ENCODE measurements around the gene AGBL1.

AGBL1 gene

GRCh38 chr15:87045746-87046145 lies 966.1 kb downstream of the AGBL1 start:
- no peak overlapping the region for H3K27ac Mint-ChIP-seq
- H3K9me3 Mint-ChIP-seq: no peaks in the 10 kb centered on the region
- H3K4me3 Mint-ChIP-seq: no peak overlapping the region
- no peaks in the 10 kb centered on the region for H3K36me3 Mint-ChIP-seq (ENCODE audit: low read depth)
- H3K4me1 Mint-ChIP-seq (ENCODE audit: low read depth): no peaks in the 10 kb centered on the region
- H3K27me3 Mint-ChIP-seq (ENCODE audit: low read depth): no peaks in the 10 kb centered on the region

GRCh38 chr15:87047203-87047965 lies 967.7 kb downstream of the AGBL1 start:
- H3K4me3 Mint-ChIP-seq: no peak overlapping the region
- no peak overlapping the region for H3K27ac Mint-ChIP-seq
- H3K27me3 Mint-ChIP-seq (ENCODE audit: low read depth): no peaks in the 10 kb centered on the region
- no peaks in the 10 kb centered on the region for H3K9me3 Mint-ChIP-seq
- no peaks in the 10 kb centered on the region for H3K4me1 Mint-ChIP-seq (ENCODE audit: low read depth)
- no peaks in the 10 kb centered on the region for H3K36me3 Mint-ChIP-seq (ENCODE audit: low read depth)

Measured in T-helper 1 cell treated with Interleukin-12 subunit alpha and Interleukin-12 subunit beta and Interleukin-4 antibody, amounts not matched to agents 30 μg/mL and 1 μg/mL, for 36 hours (primary cell).